Activated B cell treated with CpG ODN at 0.5 μM for 24 hours (primary cell): ENCODE measurements around the gene NCOA1. TPM values are rescaled to one million over a fixed set of nuclear protein-coding genes. Genes with fewer than 3 reads are reported as not detected.

Source experiments
- ATAC-seq: fragments of 200-7000 bp; cut with Tn5 transposase; one replicate; pipeline ENCODE4 v1.10.0; 2021; ENCODE audit warnings: low read depth, mild to moderate bottlenecking, moderate library complexity
- CTCF ChIA-PET: fragments of 350-600 bp; sonication (Branson Sonifier 250); formaldehyde crosslinking; loops from one replicate; lab custom pipeline; 2021; ENCODE audit warnings: antibody characterized with exemption; lab: Charles Lee
- POLR2A ChIA-PET: fragments of 350-600 bp; sonication (Branson Sonifier 250); formaldehyde crosslinking; loops from one replicate; lab custom pipeline; 2021; ENCODE audit warnings: antibody characterized with exemption; lab: Charles Lee
- DNase-seq: peaks from one replicate; pipeline ENCODE4 v3.0.0; 2022
- H3K27ac Mint-ChIP-seq: one replicate; pipeline ENCODE4 v1.8.0; 2020; ENCODE audit warnings: mixed read lengths
- H3K27me3 Mint-ChIP-seq: one replicate; pipeline ENCODE4 v1.8.0; 2021; ENCODE audit warnings: mixed read lengths
- H3K36me3 Mint-ChIP-seq: one replicate; pipeline ENCODE4 v1.8.0; 2021; ENCODE audit warnings: low read depth, mixed read lengths
- H3K4me1 Mint-ChIP-seq: one replicate; pipeline ENCODE4 v1.8.0; 2021; ENCODE audit warnings: mixed read lengths
- H3K4me3 Mint-ChIP-seq: one replicate; pipeline ENCODE4 v1.8.0; 2020; ENCODE audit warnings: mild to moderate bottlenecking, mixed read lengths
- H3K9me3 Mint-ChIP-seq: one replicate; pipeline ENCODE4 v1.8.0; 2020; ENCODE audit warnings: mixed read lengths
- CTCF ChIP-seq: fragments of 200-600 bp; IDR thresholded peaks from one replicate; pipeline ENCODE4 v1.8.0; 2022; ENCODE audit warnings: antibody characterized with exemption, mild to moderate bottlenecking
- intact Hi-C: fragments of 100-400 bp; cut with micrococcal nuclease; formaldehyde crosslinking; loops from one replicate; pipeline ENCODE4 v1.15.1; 2024
- total RNA-seq: library from RNA; stranded (reverse); gene quantifications from 2 replicates; pipeline ENCODE4 v1.2.3, GENCODE V29; 2022

NCOA1 gene
- total RNA-seq, 1 donor from 2014 or later = 49.5 TPM

- no peak overlapping the region for H3K27ac Mint-ChIP-seq
- POLR2A ChIA-PET = no interaction called here
- H3K4me1 Mint-ChIP-seq = no peaks in the 10 kb centered on the region
- intact Hi-C loops = no loop called here
- peaks cover 63% of the 10 kb centered on the region for H3K36me3 Mint-ChIP-seq
- CTCF ChIA-PET = interaction anchor here (1.4 to 1.9 kb wide), 2 partner anchors 11 to 407 kb away, joined by 3 to 4 read pairs; no protein-coding TSS in a partner anchor
- H3K9me3 Mint-ChIP-seq = no peaks in the 10 kb centered on the region
- no peak for TF ChIP-seq CTCF
- no peaks in the 10 kb centered on the region for H3K27me3 Mint-ChIP-seq
- no peak for ATAC-seq
- no peak for DNase-seq
- H3K4me3 Mint-ChIP-seq = no peak overlapping the region
Observed at GRCh38 chr2:24816884-24817283, 325.8 kb downstream of the NCOA1 start.

- no peak for ATAC-seq
- Mint-ChIP-seq H3K4me1 (no peaks in the 10 kb centered on the region), H3K9me3 (no peaks in the 10 kb centered on the region), H3K36me3 (peaks cover 80% of the 10 kb centered on the region), H3K27ac (no peak overlapping the region), H3K27me3 (no peaks in the 10 kb centered on the region), H3K4me3 (no peak overlapping the region)
- intact Hi-C loops = no loop called here
- TF ChIP-seq CTCF = no peak
- ChIA-PET POLR2A (no interaction called here), CTCF (interaction anchor here (1.3 to 2.2 kb wide), 2 partner anchors 9 to 409 kb away, joined by 3 to 7 read pairs; no protein-coding TSS in a partner anchor)
- no peak for DNase-seq
Observed at GRCh38 chr2:24818721-24819167, 327.7 kb downstream of the NCOA1 start.

- Mint-ChIP-seq H3K27ac (no peak overlapping the region), H3K4me1 (no peaks in the 10 kb centered on the region), H3K4me3 (no peak overlapping the region), H3K9me3 (no peaks in the 10 kb centered on the region), H3K27me3 (no peaks in the 10 kb centered on the region), H3K36me3 (peaks cover 84% of the 10 kb centered on the region)
- intact Hi-C loops = no loop called here
- CTCF ChIA-PET = interaction anchor here (2.2 kb wide), 1 partner anchor 409 kb away, joined by 7 read pairs; no protein-coding TSS in a partner anchor
- DNase-seq = no peak
- no peak for ATAC-seq
- no peak for TF ChIP-seq CTCF
- POLR2A ChIA-PET = interaction anchor here (0.6 kb wide), 1 partner anchor 41 kb away, joined by 3 read pairs; no protein-coding TSS in a partner anchor
Observed at GRCh38 chr2:24819442-24820174, 328.6 kb downstream of the NCOA1 start.

- no peak for ATAC-seq
- ChIA-PET POLR2A (interaction anchor here (0.6 kb wide), 1 partner anchor 41 kb away, joined by 3 read pairs; no protein-coding TSS in a partner anchor), CTCF (interaction anchor here (2.2 kb wide), 1 partner anchor 410 kb away, joined by 7 read pairs; no protein-coding TSS in a partner anchor)
- Mint-ChIP-seq H3K9me3 (no peaks in the 10 kb centered on the region), H3K36me3 (peaks cover 84% of the 10 kb centered on the region), H3K4me1 (peaks cover 3% of the 10 kb centered on the region), H3K27me3 (no peaks in the 10 kb centered on the region), H3K4me3 (no peak overlapping the region), H3K27ac (no peak overlapping the region)
- TF ChIP-seq CTCF = no peak
- intact Hi-C loops = no loop called here
- no peak for DNase-seq
Observed at GRCh38 chr2:24820175-24820513, 329.1 kb downstream of the NCOA1 start.

Other genes starting within 250 kb of the NCOA1 start
- gene ITSN2, start 130.7 kb upstream of the NCOA1 start, total RNA-seq = 147 and 156 TPM in 2 replicates